K562 (cell line): Measurements from ENCODE around the gene MADD. TPM values are rescaled to one million over a fixed set of nuclear protein-coding genes. Genes with fewer than 3 reads are reported as not detected.

Experiments
- AFF1 ChIP-seq, 2 experiments: fragments of 450-650 bp; IDR thresholded peaks; 2 replicates each; pipeline ENCODE4 v1.6.1; 2018; ENCODE audit warnings: mild to moderate bottlenecking in 2 of 2, low read depth in 1 of 2; ENCODE audit not compliant: partially characterized antibody in 2 of 2
- ATF4 ChIP-seq: fragments of 450-650 bp; formaldehyde crosslinking; IDR thresholded peaks from 2 replicates; pipeline ENCODE4 v1.4.0; 2022; ENCODE audit warnings: mild to moderate bottlenecking, moderate library complexity
- CBFA2T3 ChIP-seq: fragments of 450-650 bp; IDR thresholded peaks from 2 replicates; pipeline ENCODE4 v1.6.1; 2017
- EHMT2 ChIP-seq: fragments of 450-650 bp; IDR thresholded peaks from 2 replicates; pipeline ENCODE4 v1.6.1; 2018; ENCODE audit warnings: antibody characterized with exemption
- ESRRA ChIP-seq: fragments of 450-650 bp; IDR thresholded peaks from 2 replicates; pipeline ENCODE4 v1.6.1; 2014; ENCODE audit warnings: low read depth, mild to moderate bottlenecking, moderate library complexity, borderline replicate concordance
- ESRRB ChIP-seq: fragments of 250-450 bp; sonication (Bioruptor Pico); IDR thresholded peaks from 2 replicates; pipeline ENCODE4 v1.5.0; 2020; ENCODE audit warnings: mild to moderate bottlenecking, moderate library complexity, borderline replicate concordance
- KAT7 ChIP-seq: sonication (generic); formaldehyde crosslinking; IDR thresholded peaks from 2 replicates; pipeline ENCODE4 v1.8.0; 2022; ENCODE audit warnings: missing genetic modification reagents, mild to moderate bottlenecking, borderline replicate concordance
- KDM5B ChIP-seq: fragments of 200-600 bp; sonication (generic); IDR thresholded peaks from 2 replicates; pipeline ENCODE4 v1.6.1; 2012; ENCODE audit warnings: low read depth, mild to moderate bottlenecking, moderate library complexity, low read length, control low read depth, inconsistent platforms; ENCODE audit not compliant: insufficient replicate concordance
- NBN ChIP-seq: fragments of 450-650 bp; IDR thresholded peaks from 2 replicates; pipeline ENCODE4 v1.6.1; 2016; ENCODE audit warnings: low read depth, mild to moderate bottlenecking
- PATZ1 ChIP-seq: fragments of 250-450 bp; sonication (Bioruptor Pico); IDR thresholded peaks from 2 replicates; pipeline ENCODE4 v1.5.0; 2020; ENCODE audit warnings: mild to moderate bottlenecking, borderline replicate concordance
- SNRNP70 ChIP-seq: fragments of 200-400 bp; formaldehyde crosslinking; optimal IDR thresholded peaks from 2 replicates; pipeline ENCODE3; 2017; ENCODE audit warnings: low read depth, low read length
- TOE1 ChIP-seq, 2 experiments: fragments of 450-650 bp in 1 of 2; sonication (generic) in 1 of 2; formaldehyde crosslinking in 1 of 2; IDR thresholded peaks; 2 replicates each; pipeline versions ENCODE4 v1.7.1 to v1.8.0; 2016 to 2022; ENCODE audit warnings: borderline replicate concordance in 2 of 2, mild to moderate bottlenecking in 2 of 2, antibody characterized with exemption in 1 of 2, inconsistent platforms in 1 of 2, low read depth in 1 of 2, missing genetic modification reagents in 1 of 2, moderate library complexity in 1 of 2
- polyA plus RNA-seq, 8 experiments: library from polyadenylated mRNA; depleted of rRNA in 4 of 8; stranded (reverse) in 5 of 8; unstranded in 3 of 8; fragments of >200 nt; fragmentation: Nextera tagmentation in 2 of 8; fragmentation: Illumina TruSeq in 1 of 8; extraction: Ambion mirVana in 2 of 8; extraction: Trizol in 1 of 8; gene quantifications; 2 replicates each; pipeline versions ENCODE4 v1.2.1 to v1.2.3, GENCODE V29; 2011 to 2014; ENCODE audit warnings: inconsistent platforms in 1 of 8, missing spikeins in 1 of 8
- total RNA-seq, 7 experiments: library from RNA; depleted of rRNA in 6 of 7; stranded (reverse); fragments of >200 nt in 6 of 7; fragmentation: Illumina TruSeq in 2 of 7; extraction: Trizol in 2 of 7; gene quantifications; 2 replicates each; pipeline versions ENCODE4 v1.2.1 to v1.2.3, GENCODE V29; 2011 to 2021; ENCODE audit warnings: low replicate concordance in 1 of 7

MADD gene
- total and polyA plus RNA-seq, 9 of the 15 experiments (the other 6 are each of a cell fraction or from before 2014, with no cell fraction given), result 0.68 to 57.6 (median 33.6) TPM

- TF ChIP-seq ATF4 (CRISPR knock-in tag), result no peak
- TF ChIP-seq CBFA2T3, result peak; percentile 61
- no peak for TF ChIP-seq KAT7 (CRISPR knock-in tag)
- no peak for TF ChIP-seq PATZ1 (CRISPR knock-in tag)
- TF ChIP-seq ESRRB (CRISPR knock-in tag), result no peak
- TF ChIP-seq NBN, result 0 out of 2 replicates have a peak, but pooled peaks have one; percentile 53
- TF ChIP-seq ESRRA, result no peak
- TF ChIP-seq EHMT2, result no peak
- TF ChIP-seq SNRNP70, result no peak
- peak; percentile 28 for TF ChIP-seq KDM5B
- no peak for TF ChIP-seq TOE1 (IDR thresholded peaks at IDR 0.05; ENCODE audit: borderline replicate concordance)
- no peak for TF ChIP-seq TOE1 (CRISPR knock-in tag; IDR thresholded peaks at IDR 0.05; ENCODE audit: borderline replicate concordance, low read depth)
- no peak for TF ChIP-seq AFF1 (IDR thresholded peaks at IDR 0.05; ENCODE audit: low read depth in 1 of 2, partially characterized antibody in 2 of 2)
Measured at GRCh38 chr11:47271961-47272661, 2.2 kb downstream of the MADD start (continued).
